ENCODE results near the gene LSM4.

The LSM4 gene

DNA sequence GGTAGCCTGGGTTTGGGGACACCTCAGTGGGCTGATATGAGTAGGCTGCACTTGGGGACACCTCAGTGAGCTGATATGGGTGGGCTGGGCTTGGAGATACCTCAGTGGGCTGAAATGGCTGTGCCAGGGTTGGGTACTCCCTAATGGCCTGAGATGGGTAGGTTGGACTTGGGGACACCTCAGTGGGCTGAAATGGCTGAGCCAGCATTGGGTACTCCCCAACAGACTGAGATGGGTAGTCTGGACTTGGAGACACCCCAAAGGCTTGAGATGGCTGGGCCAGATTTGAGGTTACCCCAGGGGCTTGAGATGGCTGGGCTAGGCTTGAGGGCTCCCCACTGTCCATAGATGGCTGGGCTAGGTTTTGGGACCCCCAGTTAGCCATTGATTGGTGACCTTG, 60.7 kb downstream of the LSM4 start:
- no peak overlapping the region for H2AFZ ChIP-seq
- TF ChIP-seq, protein P1, sequence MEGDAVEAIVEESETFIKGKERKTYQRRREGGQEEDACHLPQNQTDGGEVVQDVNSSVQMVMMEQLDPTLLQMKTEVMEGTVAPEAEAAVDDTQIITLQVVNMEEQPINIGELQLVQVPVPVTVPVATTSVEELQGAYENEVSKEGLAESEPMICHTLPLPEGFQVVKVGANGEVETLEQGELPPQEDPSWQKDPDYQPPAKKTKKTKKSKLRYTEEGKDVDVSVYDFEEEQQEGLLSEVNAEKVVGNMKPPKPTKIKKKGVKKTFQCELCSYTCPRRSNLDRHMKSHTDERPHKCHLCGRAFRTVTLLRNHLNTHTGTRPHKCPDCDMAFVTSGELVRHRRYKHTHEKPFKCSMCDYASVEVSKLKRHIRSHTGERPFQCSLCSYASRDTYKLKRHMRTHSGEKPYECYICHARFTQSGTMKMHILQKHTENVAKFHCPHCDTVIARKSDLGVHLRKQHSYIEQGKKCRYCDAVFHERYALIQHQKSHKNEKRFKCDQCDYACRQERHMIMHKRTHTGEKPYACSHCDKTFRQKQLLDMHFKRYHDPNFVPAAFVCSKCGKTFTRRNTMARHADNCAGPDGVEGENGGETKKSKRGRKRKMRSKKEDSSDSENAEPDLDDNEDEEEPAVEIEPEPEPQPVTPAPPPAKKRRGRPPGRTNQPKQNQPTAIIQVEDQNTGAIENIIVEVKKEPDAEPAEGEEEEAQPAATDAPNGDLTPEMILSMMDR (IDR thresholded peaks at IDR 0.05) = no peak
- no peak overlapping the region for H3K27ac ChIP-seq
- no peak overlapping the region for H3K4me2 ChIP-seq (ENCODE audit: low read length)
- H3K9me3 ChIP-seq (ENCODE audit: control insufficient read depth, low read length) = no peaks in the 10 kb centered on the region
- peaks cover 20% of the 10 kb centered on the region for H3K4me1 ChIP-seq
- H3K4me3 ChIP-seq (ENCODE audit: low read depth, low read length) = no peak overlapping the region
- no peaks in the 10 kb centered on the region for H3K27me3 ChIP-seq (ENCODE audit: control insufficient read depth, insufficient read depth, low read length)
- no peaks in the 10 kb centered on the region for H3K79me2 ChIP-seq
- no peak overlapping the region for H3K9ac ChIP-seq
- no peaks in the 10 kb centered on the region for H3K36me3 ChIP-seq (ENCODE audit: control insufficient read depth, insufficient read depth, low read length)

DNA sequence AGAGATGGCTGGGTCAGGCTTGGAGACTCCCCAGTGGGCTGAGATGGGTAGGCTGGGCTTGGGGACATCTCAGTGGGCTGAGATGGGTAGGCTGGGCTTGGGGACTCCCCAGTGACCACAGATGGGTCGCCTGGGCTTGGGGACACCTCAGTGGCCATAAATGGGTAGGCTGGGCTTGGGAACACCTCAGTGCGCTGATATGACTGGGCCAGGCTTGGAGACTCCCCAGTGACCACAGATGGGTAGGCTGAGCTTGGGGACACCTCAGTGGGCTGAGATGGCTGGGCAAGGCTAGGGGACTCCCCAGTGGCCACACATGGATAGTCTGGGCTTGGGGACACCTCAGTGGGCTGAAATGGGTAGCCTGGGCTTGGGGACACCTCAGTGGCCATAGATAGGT, 61.4 kb downstream of the LSM4 start:
- H2AFZ ChIP-seq = no peak overlapping the region

DNA sequence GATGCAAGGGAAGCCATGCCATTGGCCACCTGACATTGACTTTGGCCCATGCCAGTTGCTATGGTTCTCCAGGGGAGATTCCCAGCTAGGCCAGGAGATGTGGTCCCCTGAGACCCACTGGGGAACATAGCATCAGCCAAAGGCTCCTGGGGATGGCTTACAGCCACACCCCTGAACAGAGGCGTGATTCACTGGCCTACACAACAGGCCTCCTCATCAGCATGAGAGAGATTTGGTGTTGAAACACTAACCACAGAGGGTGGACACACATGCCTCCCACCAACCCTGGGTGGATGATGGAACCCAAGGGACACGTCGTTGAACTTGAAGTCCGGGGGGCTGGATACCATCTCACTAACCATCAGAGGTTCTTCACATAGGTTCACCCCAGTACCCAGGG, 63.0 kb downstream of the LSM4 start:
- Histone ChIP-seq H3K4me3 (ENCODE audit: low read depth, low read length) (no peak overlapping the region), H3K9me3 (ENCODE audit: control insufficient read depth, low read length) (no peaks in the 10 kb centered on the region), H3K27me3 (ENCODE audit: control insufficient read depth, insufficient read depth, low read length) (no peaks in the 10 kb centered on the region), H3K79me2 (no peaks in the 10 kb centered on the region), H3K4me1 (peaks cover 15% of the 10 kb centered on the region), H3K4me2 (ENCODE audit: low read length) (no peak overlapping the region), H3K27ac (no peak overlapping the region), H3K36me3 (ENCODE audit: control insufficient read depth, insufficient read depth, low read length) (no peaks in the 10 kb centered on the region), H3K9ac (no peak overlapping the region), H2AFZ (no peak overlapping the region)
- TF ChIP-seq, protein P1 (IDR thresholded peaks at IDR 0.05) = no peak

More for the DNA sequence above, 61.4 kb downstream of the LSM4 start:
- no peak overlapping the region for H3K4me3 ChIP-seq (ENCODE audit: low read depth, low read length)
- no peaks in the 10 kb centered on the region for H3K27me3 ChIP-seq (ENCODE audit: control insufficient read depth, insufficient read depth, low read length)
- no peak overlapping the region for H3K4me2 ChIP-seq (ENCODE audit: low read length)
- H3K27ac ChIP-seq = no peak overlapping the region
- TF ChIP-seq, protein P1 (IDR thresholded peaks at IDR 0.05) = no peak
- H3K79me2 ChIP-seq = no peaks in the 10 kb centered on the region
- H3K9me3 ChIP-seq (ENCODE audit: control insufficient read depth, low read length) = no peaks in the 10 kb centered on the region
- no peaks in the 10 kb centered on the region for H3K36me3 ChIP-seq (ENCODE audit: control insufficient read depth, insufficient read depth, low read length)
- peaks cover 20% of the 10 kb centered on the region for H3K4me1 ChIP-seq
- no peak overlapping the region for H3K9ac ChIP-seq

DNA sequence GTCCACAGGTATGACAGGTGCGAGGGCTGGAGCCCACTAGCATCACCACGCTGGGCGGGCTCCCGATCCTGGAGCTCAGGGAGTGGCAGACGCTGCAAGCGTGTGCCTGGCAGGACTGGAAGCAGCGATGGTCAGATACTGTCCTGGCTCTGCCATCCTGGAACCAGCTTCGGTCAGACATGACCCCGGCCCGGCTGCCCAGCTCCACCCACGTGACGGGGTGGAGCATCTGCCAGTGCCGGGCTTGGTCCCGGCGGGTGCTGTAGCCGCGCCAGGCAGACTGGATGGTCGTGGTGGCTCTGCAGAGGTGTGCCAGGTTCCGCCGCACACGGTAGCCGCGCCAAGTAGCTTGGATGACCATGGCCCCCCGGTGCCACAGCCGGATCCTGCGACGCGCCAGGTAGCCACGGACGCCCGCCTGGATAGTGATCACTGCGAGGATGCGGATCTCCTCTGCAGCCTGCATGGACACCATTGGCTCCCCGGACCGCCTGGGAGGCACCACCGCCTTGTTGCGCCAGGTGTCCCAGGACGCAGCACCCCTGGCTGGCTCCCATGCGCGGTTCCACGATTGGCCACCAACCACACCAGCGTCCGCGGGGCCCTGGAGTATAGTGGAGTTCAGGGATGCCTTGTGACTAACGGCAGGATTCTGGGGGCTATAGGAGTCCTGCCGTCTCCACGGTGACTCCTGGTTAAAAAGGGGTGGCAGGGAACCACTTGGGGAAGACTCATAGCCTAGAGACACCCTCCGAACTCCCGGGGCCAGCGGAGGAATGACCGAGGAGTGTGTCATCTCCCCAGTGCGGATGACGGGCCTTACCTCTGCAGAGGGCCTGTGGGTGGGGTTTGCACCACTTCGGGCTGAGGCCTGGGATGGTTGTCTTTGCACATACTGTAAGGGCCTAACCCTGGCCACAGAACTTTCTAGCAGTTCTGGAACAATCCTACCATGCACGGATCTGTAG, 65.1 kb downstream of the LSM4 start:
- Histone ChIP-seq H3K4me2 (ENCODE audit: low read length) (no peak overlapping the region), H3K27ac (no peak overlapping the region), H3K9ac (no peak overlapping the region), H2AFZ (no peak overlapping the region), H3K4me1 (peaks cover 9% of the 10 kb centered on the region), H3K27me3 (ENCODE audit: control insufficient read depth, insufficient read depth, low read length) (no peaks in the 10 kb centered on the region), H3K4me3 (ENCODE audit: low read depth, low read length) (no peak overlapping the region), H3K36me3 (ENCODE audit: control insufficient read depth, insufficient read depth, low read length) (no peaks in the 10 kb centered on the region), H3K79me2 (no peaks in the 10 kb centered on the region), H3K9me3 (ENCODE audit: control insufficient read depth, low read length) (no peaks in the 10 kb centered on the region)
- TF ChIP-seq, protein P1 (IDR thresholded peaks at IDR 0.05) = no peak
